CMK (cell line): ENCODE data around the gene IDNK.

Experiments used
- DNase-seq: peaks from one replicate; pipeline ENCODE4 v3.0.0-alpha.2; 2010; ENCODE audit warnings: low read depth

The IDNK gene

GRCh38 chr9:83633676-83634075 lies 10.7 kb downstream of the IDNK start:
- no peak for DNase-seq

DNA sequence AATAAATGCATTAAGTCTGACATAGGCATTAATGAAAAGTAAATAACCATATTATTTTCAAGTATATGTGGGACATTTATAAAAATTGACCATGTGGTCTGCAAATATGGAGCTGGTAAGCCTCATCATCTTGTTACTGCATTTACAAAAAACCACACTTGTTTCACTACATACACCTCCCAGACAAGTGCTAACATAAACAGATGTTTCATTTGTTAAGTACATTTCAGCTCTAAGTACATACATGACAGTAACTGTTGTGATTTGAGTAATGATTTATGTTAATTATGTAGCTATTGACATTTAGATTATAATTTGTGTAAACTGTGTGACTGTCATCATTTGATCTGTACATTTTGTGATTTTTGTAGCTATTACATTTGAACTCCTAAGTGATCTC lies 13.9 kb downstream of the IDNK start:
- DNase-seq: no peak

- DNase-seq: no peak
Observed at GRCh38 chr9:83637389-83637788, 14.4 kb downstream of the IDNK start.

- DNase-seq: no peak
Observed at GRCh38 chr9:83639266-83639665, 16.3 kb downstream of the IDNK start.

GRCh38 chr9:83642793-83643192 lies 19.9 kb downstream of the IDNK start:
- no peak for DNase-seq

- no peak for DNase-seq
Observed at GRCh38 chr9:83646500-83647239, 23.7 kb downstream of the IDNK start.

- DNase-seq: no peak
Observed at GRCh38 chr9:83649080-83649479, 26.1 kb downstream of the IDNK start.

DNA sequence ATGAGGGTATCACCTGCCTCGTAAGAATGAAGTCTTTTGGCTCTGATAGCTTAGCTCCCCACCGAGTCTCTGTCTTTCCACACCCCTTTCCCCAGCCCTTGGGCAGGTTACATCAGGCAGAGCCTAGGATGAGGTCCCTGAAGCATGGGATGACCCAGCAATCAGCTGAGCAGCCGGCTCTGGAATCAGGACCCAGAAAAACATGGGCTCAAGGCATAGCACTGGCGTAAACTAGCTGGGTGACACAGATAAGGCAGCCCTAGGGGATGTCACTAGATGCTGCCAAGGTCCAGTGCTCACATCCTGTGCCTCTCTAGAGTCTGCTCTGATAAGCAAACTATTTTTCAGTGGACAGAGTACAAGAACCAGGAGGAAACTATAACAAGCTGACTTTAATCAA lies 26.6 kb downstream of the IDNK start:
- peak; percentile 33 for DNase-seq

- no peak for DNase-seq
Observed at GRCh38 chr9:83651558-83651957, 28.6 kb downstream of the IDNK start.

DNA sequence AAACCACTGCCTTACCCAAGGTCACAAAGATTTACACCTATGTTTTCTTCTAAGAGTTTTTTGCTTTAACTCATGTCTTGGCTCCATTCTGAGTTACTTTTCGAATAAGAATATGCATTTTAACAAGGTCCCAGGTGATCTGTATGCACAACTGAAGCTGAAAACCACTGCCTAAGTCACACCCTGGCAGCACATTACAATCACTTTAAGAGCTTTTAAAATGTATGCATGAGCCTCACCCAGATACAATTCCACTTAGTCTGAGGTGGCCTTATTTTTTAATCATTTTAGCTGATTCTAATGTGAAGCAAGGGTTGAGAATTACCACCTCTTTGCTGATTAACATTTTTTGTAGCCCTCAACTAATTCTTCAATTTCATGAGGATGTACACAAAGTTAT lies 29.5 kb downstream of the IDNK start:
- DNase-seq: no peak

GRCh38 chr9:83655433-83655832 lies 32.5 kb downstream of the IDNK start:
- no peak for DNase-seq

DNA sequence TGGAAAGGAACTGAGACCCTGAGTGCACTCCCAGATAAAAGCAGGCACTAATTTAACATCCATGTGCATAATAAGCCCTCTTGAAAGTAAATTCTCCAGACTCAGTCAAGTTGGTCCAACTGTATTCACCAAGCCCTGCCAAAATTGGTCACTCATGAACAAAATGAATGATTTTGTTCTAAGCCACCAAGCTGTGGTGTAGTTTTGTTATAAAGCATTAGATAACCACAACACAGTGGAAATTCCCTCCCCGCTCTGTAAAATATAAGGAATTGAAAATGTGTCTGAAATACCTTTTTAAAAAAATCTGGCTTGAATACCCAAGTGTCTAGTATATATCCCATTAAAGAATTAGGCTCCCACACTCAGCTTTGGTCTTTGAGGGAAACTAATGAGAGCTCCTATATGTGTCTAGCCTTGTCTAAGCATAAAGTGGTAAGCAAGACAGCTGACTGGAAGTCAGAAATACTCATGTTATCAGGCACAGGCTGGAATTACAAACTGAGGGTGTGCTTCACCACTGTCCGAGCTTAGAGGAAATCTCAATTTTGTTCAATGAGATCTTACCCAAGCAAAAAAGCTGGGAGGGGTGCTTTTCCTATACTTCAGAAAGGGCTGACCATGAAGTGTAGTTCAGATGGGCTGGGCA lies 33.2 kb downstream of the IDNK start:
- no peak for DNase-seq

GRCh38 chr9:83656952-83657351 lies 34.0 kb downstream of the IDNK start:
- DNase-seq: no peak

GRCh38 chr9:83662933-83663332 lies 40.0 kb downstream of the IDNK start:
- DNase-seq: no peak

GRCh38 chr9:83665580-83666200 lies 42.7 kb downstream of the IDNK start:
- DNase-seq: no peak

DNA sequence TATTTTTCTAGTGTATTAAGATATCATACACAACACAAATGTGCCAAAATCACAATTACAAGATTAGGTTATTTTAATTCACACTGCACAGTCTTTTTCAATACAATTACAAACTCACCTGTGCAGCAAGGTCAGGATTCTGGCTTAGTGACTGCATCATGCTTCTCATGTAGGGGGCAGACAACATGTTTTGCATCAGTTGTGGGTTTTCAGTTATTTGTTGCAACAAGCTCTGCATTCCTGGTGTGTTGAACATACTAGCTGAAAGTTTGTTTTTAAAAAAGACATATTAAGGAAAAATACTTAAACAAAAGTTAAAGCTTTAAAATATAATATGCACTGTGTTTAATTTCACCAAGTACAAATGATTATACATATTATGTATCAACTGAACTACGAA lies 46.1 kb downstream of the IDNK start:
- DNase-seq: no peak

GRCh38 chr9:83670381-83670780 lies 47.4 kb downstream of the IDNK start:
- no peak for DNase-seq

DNA sequence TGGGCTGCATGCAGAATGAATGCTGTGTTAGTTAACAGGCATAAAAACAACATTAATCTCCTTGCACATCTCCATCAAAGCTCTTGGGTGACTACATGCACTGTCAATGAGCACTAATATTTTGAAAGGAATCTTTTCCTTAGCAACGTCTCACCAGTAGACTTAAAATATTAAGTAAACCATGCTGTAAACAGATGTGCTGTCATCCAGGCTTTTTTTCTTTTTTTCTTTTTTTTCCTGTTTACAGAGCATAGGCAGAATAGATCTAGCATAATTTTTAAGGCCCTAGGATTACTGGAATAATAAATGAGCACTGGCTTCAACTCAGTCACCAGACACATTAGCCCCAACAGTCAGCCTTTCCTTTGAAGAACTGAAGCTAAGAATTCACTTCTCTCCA lies 48.5 kb downstream of the IDNK start:
- no peak for DNase-seq

- DNase-seq: no peak
Observed at GRCh38 chr9:83675466-83675865, 52.5 kb downstream of the IDNK start.

DNA sequence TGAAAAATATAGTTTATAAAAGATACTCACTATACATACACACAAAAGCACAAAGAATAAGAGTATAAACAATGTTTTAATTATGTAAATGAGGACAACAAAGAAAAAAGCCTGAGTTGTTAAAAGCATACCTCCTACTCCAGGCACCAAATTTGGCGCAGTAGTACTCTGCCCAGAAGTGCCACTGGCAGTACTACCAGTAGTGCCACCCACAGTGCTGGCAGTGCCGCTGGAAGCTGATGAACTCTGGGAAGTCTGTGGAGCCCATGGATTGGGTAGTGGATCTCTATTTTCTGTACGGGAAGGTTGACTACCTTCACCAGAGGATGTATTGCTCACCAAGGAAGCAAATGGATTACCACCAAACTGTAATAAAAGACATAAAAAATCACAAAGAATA lies 54.7 kb downstream of the IDNK start:
- no peak for DNase-seq

- DNase-seq: no peak
Observed at GRCh38 chr9:83680233-83680632, 57.3 kb downstream of the IDNK start.

DNA sequence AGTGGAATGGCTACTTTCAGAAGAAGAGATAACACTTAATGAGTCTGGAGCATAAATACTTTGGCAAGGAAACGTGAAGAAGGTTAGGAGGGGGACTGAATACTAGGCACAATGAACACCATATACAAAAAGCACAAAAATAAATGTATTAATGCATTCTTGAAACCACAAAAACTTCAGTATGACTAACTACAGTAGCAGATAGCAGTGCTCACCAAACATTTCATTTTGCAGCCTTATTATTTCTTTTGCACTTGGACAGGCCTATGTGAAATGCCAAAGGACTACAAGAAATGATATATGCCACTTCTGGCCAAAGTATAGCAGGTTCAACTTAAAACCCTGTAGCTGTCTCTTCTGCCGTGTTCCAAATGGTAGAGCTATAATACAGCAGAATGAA lies 58.5 kb downstream of the IDNK start:
- no peak for DNase-seq

DNA sequence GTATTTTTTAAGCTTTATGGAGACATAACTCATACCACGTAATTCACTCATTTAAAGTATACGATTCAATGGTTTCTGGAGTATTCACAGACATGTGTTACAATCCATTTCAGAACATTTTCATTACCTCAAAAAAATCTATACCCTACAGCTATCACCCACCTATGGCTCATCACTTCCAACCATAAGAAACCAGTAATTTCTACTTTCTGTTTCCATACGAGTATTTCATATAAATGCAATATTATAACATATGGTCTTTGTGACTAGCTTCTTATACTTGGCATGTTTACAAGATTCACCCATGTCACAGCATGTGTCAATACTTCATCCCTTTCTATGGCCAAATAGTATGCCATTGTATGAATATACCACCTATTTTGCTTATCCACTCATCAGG lies 66.0 kb downstream of the IDNK start:
- no peak for DNase-seq

- no peak for DNase-seq
Observed at GRCh38 chr9:83691492-83691891, 68.5 kb downstream of the IDNK start.
